GM08714 (cell line): ENCODE results near the gene ST3GAL5.
"Not testable (repeated sequence)": the region's sequence is repeated elsewhere in the genome, so short reads cannot be mapped to it uniquely, and the experiment has no call there.

Source experiments
- H3K4me3 ChIP-seq: fragments of 200-500 bp; sonication (Bioruptor generic); 2 replicates; pipeline ENCODE4 v1.5.1; 2014; ENCODE audit warnings: mild to moderate bottlenecking, low read length, inconsistent platforms
- ZNF274 ChIP-seq: IDR thresholded peaks from 2 replicates; pipeline ENCODE4 v1.6.1; 2012; ENCODE audit warnings: mild to moderate bottlenecking, low read depth, low read length

Gene ST3GAL5

GRCh38 chr2:85888684-85889626, at the start of gene ST3GAL5:
ST3GAL5 (minus strand) TSS chr2:85888990; CDS start chr2:85888905, 85 bp downstream.
- H3K4me3 ChIP-seq: peak within 1 kb of the TSS; percentile 58
- TF ChIP-seq ZNF274: no peak

GRCh38 chr2:85938456-85938855, 49.7 kb upstream of the ST3GAL5 start:
- no peak overlapping the region for H3K4me3 ChIP-seq
- TF ChIP-seq ZNF274: no peak

GRCh38 chr2:85937069-85937439, 48.3 kb upstream of the ST3GAL5 start:
- TF ChIP-seq ZNF274: no peak
- H3K4me3 ChIP-seq: no peak overlapping the region

- no peak for TF ChIP-seq ZNF274
- H3K4me3 ChIP-seq: no peak overlapping the region
Measured at GRCh38 chr2:85936421-85937068, 47.8 kb upstream of the ST3GAL5 start.

- no peak overlapping the region for H3K4me3 ChIP-seq
- no peak for TF ChIP-seq ZNF274
Measured at GRCh38 chr2:85935746-85936208, 47.0 kb upstream of the ST3GAL5 start.

GRCh38 chr2:85935170-85935745, 46.5 kb upstream of the ST3GAL5 start:
- no peak overlapping the region for H3K4me3 ChIP-seq
- TF ChIP-seq ZNF274: no peak

- no peak overlapping the region for H3K4me3 ChIP-seq
- no peak for TF ChIP-seq ZNF274
Measured at GRCh38 chr2:85933753-85934594, 45.2 kb upstream of the ST3GAL5 start.

GRCh38 chr2:85931151-85931550, 42.4 kb upstream of the ST3GAL5 start:
- not testable (repeated sequence) for H3K4me3 ChIP-seq

GRCh38 chr2:85930129-85931124, 41.6 kb upstream of the ST3GAL5 start:
- H3K4me3 ChIP-seq: no peak overlapping the region
- no peak for TF ChIP-seq ZNF274

- no peak for TF ChIP-seq ZNF274
- no peak overlapping the region for H3K4me3 ChIP-seq
Measured at GRCh38 chr2:85929096-85930050, 40.6 kb upstream of the ST3GAL5 start.

GRCh38 chr2:85926931-85927661, 38.3 kb upstream of the ST3GAL5 start:
- H3K4me3 ChIP-seq: no peak overlapping the region
- TF ChIP-seq ZNF274: no peak
